ENCODE measurements around the gene HERPUD1. TPM values are rescaled to one million over a fixed set of nuclear protein-coding genes. Genes with fewer than 3 reads are reported as not detected.

Gene HERPUD1
- total and polyA plus RNA-seq, 2 of the 8 experiments (the other 6 are each of a cell fraction or from before 2014, with no cell fraction given), result 23.3 to 34.7 TPM

- ChIA-PET CTCF (ENCODE audit: partially characterized antibody) (interaction anchor here (0.6 kb wide), 1 partner anchor 14 kb away, joined by 3 read pairs; no protein-coding TSS in a partner anchor), POLR2A (ENCODE audit: partially characterized antibody) (no interaction called here)
- Histone ChIP-seq H3K9ac (replicated peaks in 1 of 4; ENCODE audit: extremely low read depth in 1 of 4, low read depth in 3 of 4, low read length in 3 of 4) (no peak overlapping the region), H3K18ac (ENCODE audit: extremely low read depth, low read length) (no peak overlapping the region), H2AFZ (ENCODE audit: low read length) (no peak overlapping the region), H2BK120ac (replicated peaks; ENCODE audit: low read depth, low read length) (no peak overlapping the region), H3K27me3 (replicated peaks in 1 of 4; ENCODE audit: control insufficient read depth in 3 of 4, extremely low read depth in 1 of 4, insufficient read depth in 3 of 4, low read length in 3 of 4) (no peaks in the 10 kb centered on the region; a peak in 1 of 7 replicates), H4K91ac (replicated peaks; ENCODE audit: insufficient read length, low read length) (no peak overlapping the region), H3K79me2 (ENCODE audit: control insufficient read depth in 1 of 2, insufficient read depth in 2 of 2, low read length in 2 of 2) (no peaks in the 10 kb centered on the region), H3K23me2 (ENCODE audit: low read depth, low read length) (no peaks in the 10 kb centered on the region), H4K5ac (ENCODE audit: insufficient read length, low read depth, low read length) (no peak overlapping the region), H3K4me1 (replicated peaks in 1 of 4; ENCODE audit: control insufficient read depth in 3 of 4, insufficient read depth in 4 of 4, low read length in 3 of 4) (peaks cover 0 to 12% (median 0%) of the 10 kb centered on the region in 4 experiments; a peak in 3 of 7 replicates), H4K8ac (ENCODE audit: extremely low read depth, insufficient read depth, low read length) (no peak overlapping the region), H3K4ac (replicated peaks; ENCODE audit: insufficient read length, low read depth, low read length) (no peak overlapping the region), H3K23ac (ENCODE audit: insufficient read length) (no peak overlapping the region), H2BK20ac (ENCODE audit: low read length) (no peak overlapping the region), H3K36me3 (ENCODE audit: control insufficient read depth in 2 of 4, insufficient read depth in 4 of 4, low read length in 3 of 4) (no peaks in the 10 kb centered on the region), H2BK15ac (ENCODE audit: low read length) (no peak overlapping the region), H3K4me3 (ENCODE audit: extremely low read depth in 1 of 4, insufficient read depth in 2 of 4, low read depth in 3 of 4, low read length in 4 of 4) (no peak overlapping the region), H3K56ac (replicated peaks; ENCODE audit: insufficient read length, low read depth, low read length) (no peak overlapping the region), H2BK5ac (ENCODE audit: low read depth, low read length) (no peak overlapping the region), H3K79me1 (ENCODE audit: low read depth, low read length) (no peaks in the 10 kb centered on the region), H2AK5ac (ENCODE audit: low read depth, low read length) (no peak overlapping the region), H3K14ac (ENCODE audit: insufficient read length) (no peak overlapping the region), H2BK12ac (ENCODE audit: low read depth, low read length) (no peak overlapping the region), H3K4me2 (ENCODE audit: insufficient read depth in 1 of 2, low read depth in 2 of 2, low read length in 2 of 2) (no peak overlapping the region), H3K27ac (ENCODE audit: low read depth, low read length) (no peak overlapping the region), H4K20me1 (replicated peaks in 1 of 2; ENCODE audit: control insufficient read depth in 1 of 2, insufficient read depth in 2 of 2, low read length in 2 of 2) (no peaks in the 10 kb centered on the region), H3K9me3 (ENCODE audit: insufficient read depth in 2 of 2, low read depth in 1 of 2, low read length in 1 of 2) (no peaks in the 10 kb centered on the region)
- FAIRE-seq (no peak), DNase-seq (ENCODE audit: low read depth in 1 of 2, low spot score in 2 of 2) (no peak)
- WGBS, 2 experiments (ENCODE audit: extremely low coverage in 1 of 2, insufficient coverage in 1 of 2, insufficient read length in 1 of 2, insufficient replicate concordance in 2 of 2, low coverage in 1 of 2, low lambda C conversion rate in 2 of 2, missing lambda C conversion rate in 1 of 2), result 94% methylated on average over 13 of the region's 13 CpGs; no CpG with 5 or more reads in 1 of the 2 experiments
- TF ChIP-seq RBBP5 (IDR thresholded peaks at IDR 0.05; ENCODE audit: borderline replicate concordance, low read depth, low read length) (no peak), CTBP2 (IDR thresholded peaks at IDR 0.05; ENCODE audit: borderline replicate concordance, insufficient read depth, insufficient read length, low read length) (no peak), EZH2 (IDR thresholded peaks at IDR 0.05; ENCODE audit: low read depth, low read length, severe bottlenecking) (no peak), CBX8 (IDR thresholded peaks at IDR 0.05; ENCODE audit: borderline replicate concordance, low read depth, low read length) (no peak), JUND (IDR thresholded peaks at IDR 0.05; ENCODE audit: low read length) (no peak), EGR1 (IDR thresholded peaks at IDR 0.05; ENCODE audit: borderline replicate concordance, low read depth, low read length) (no peak), SIX5 (IDR thresholded peaks at IDR 0.05; ENCODE audit: low read depth, low read length) (no peak), CEBPB (IDR thresholded peaks at IDR 0.05; ENCODE audit: low read depth, low read length) (no peak)
- TF ChIP-seq, protein P1, sequence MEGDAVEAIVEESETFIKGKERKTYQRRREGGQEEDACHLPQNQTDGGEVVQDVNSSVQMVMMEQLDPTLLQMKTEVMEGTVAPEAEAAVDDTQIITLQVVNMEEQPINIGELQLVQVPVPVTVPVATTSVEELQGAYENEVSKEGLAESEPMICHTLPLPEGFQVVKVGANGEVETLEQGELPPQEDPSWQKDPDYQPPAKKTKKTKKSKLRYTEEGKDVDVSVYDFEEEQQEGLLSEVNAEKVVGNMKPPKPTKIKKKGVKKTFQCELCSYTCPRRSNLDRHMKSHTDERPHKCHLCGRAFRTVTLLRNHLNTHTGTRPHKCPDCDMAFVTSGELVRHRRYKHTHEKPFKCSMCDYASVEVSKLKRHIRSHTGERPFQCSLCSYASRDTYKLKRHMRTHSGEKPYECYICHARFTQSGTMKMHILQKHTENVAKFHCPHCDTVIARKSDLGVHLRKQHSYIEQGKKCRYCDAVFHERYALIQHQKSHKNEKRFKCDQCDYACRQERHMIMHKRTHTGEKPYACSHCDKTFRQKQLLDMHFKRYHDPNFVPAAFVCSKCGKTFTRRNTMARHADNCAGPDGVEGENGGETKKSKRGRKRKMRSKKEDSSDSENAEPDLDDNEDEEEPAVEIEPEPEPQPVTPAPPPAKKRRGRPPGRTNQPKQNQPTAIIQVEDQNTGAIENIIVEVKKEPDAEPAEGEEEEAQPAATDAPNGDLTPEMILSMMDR (IDR thresholded peaks at IDR 0.05; ENCODE audit: control extremely low read depth in 1 of 3, insufficient read depth in 1 of 3, low read depth in 1 of 3, low read length in 3 of 3), result no peak
Observed at GRCh38 chr16:56915336-56916119, 16.4 kb upstream of the HERPUD1 start.
